ENCODE measurements around the gene BRD9. TPM values are rescaled to one million over a fixed set of nuclear protein-coding genes. Genes with fewer than 3 reads are reported as not detected.

Gene BRD9
- total and polyA plus RNA-seq, 2 of the 13 experiments (the other 11 are each of a cell fraction or from before 2014, with no cell fraction given): 5.2 to 22.9 TPM

DNA sequence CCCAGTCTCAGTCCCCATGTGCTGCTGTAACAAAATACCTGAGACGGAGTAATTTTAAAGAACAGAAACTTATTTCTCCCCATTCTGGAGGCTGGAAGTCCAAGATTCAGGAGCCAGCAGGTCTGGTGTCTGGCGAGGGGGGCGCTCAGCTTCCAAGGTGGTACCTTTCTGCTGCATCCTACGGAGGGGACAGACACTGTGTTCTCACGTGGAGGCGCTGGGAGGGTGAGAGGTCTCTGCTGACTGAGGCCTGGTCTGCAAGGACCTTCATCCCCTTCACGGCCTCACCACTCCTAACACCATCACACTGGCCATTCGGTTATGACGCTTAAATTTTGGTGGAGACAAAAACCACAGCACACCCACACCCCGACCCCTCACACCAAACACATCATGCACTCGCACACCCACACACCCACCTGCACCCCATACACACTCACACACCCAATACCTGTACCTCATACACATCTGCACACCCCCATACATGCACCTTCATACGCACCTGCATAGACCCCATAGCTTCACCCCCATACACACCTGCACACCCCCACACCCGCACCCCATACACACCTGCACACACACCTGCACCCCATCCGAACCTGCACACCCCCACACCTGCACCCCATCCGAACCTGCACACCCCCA is 32.0 kb downstream of the BRD9 start (continued):
- TF ChIP-seq MTA1 (CRISPR knock-in tag; IDR thresholded peaks at IDR 0.05; ENCODE audit: borderline replicate concordance) (no peak), SNAI1 (CRISPR knock-in tag; IDR thresholded peaks at IDR 0.05; ENCODE audit: borderline replicate concordance) (no peak), FOXP4 (CRISPR knock-in tag; IDR thresholded peaks at IDR 0.05) (no peak)

DNA sequence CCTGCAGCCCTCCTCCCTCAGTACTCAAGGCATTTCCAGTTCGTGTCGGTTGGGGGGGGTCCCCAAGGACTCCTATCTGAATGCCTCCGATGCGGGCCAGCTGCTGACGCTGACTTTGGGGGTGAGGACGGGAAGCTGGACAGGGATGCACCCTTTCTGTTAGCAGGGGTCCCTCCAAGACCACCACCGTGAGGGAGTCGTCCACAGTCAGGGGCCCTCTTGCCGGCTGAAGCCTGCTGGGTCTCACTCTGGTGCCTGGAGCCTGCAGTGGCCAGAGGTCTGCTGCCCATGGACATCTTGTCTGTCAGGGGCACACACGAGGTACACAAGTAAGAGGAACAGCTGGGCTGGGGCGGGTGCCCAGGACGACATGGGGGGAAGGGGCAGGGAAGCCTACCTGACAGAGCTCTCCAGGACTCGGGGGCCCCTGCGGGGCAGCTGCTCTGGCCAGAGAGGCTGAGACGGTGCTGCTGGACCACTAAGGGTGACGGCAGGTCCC is 32.8 kb downstream of the BRD9 start:
- Histone ChIP-seq H3K79me2 (ENCODE audit: insufficient read depth, low read length) (no peaks in the 10 kb centered on the region), H3K4me1 (ENCODE audit: insufficient read depth, low read length) (no peaks in the 10 kb centered on the region), H3K27ac (ENCODE audit: extremely low read length, insufficient read depth, low read length) (no peak overlapping the region), H3K27me3 (ENCODE audit: control insufficient read depth in 1 of 2, insufficient read depth in 2 of 2, low read length in 2 of 2) (no peaks in the 10 kb centered on the region), H3K9me3 (ENCODE audit: low read length) (no peaks in the 10 kb centered on the region), H4K20me1 (ENCODE audit: insufficient read depth, low read length) (no peaks in the 10 kb centered on the region), H3K36me3 (replicated peaks in 1 of 2; ENCODE audit: control insufficient read depth in 1 of 2, insufficient read depth in 2 of 2, low read length in 2 of 2) (peaks cover 4 to 18% of the 10 kb centered on the region in 2 experiments; a peak in 4 of 5 replicates), H3K9ac (ENCODE audit: insufficient read depth, low read depth, low read length) (no peak overlapping the region), H3K4me3 (replicated peaks in 1 of 3; ENCODE audit: insufficient read depth in 1 of 3, low read depth in 2 of 3, low read length in 3 of 3) (no peak overlapping the region), H3K4me2 (ENCODE audit: low read depth, low read length) (no peak overlapping the region), H2AFZ (ENCODE audit: low read length) (no peak overlapping the region)
- DNase-seq (ENCODE audit: low spot score) (no peak), FAIRE-seq (no peak), ATAC-seq (no peak)
- CTCF ChIA-PET (ENCODE audit: low intra/inter-chr PET ratio, low total read pairs): no interaction called here
- POLR2A ChIA-PET: no interaction called here
- no TSS peak for BruUV-seq (replicated peaks)
- in situ Hi-C loops (cut with HindIII; ENCODE audit: extremely low pct_ligation_motif_present, low pct_unique_long_range_greater_than_20kb): no loop called here
- intact Hi-C loops (cut with micrococcal nuclease; ENCODE audit: unreplicated experiment): no loop called here
- 91% methylated on average over 12 of the region's 16 CpGs for WGBS (ENCODE audit: low lambda C conversion rate)
- TF ChIP-seq SP5 (CRISPR knock-in tag; IDR thresholded peaks at IDR 0.05; ENCODE audit: borderline replicate concordance, low read depth) (no peak), HOXA5 (CRISPR knock-in tag; IDR thresholded peaks at IDR 0.05) (no peak), KAT2B (IDR thresholded peaks at IDR 0.05; ENCODE audit: borderline replicate concordance, low read depth, low read length) (no peak), ZNF629 (CRISPR knock-in tag; conservative IDR thresholded peaks at IDR 0.05) (no peak), ZNF274 (CRISPR knock-in tag; IDR thresholded peaks at IDR 0.05) (no peak), ZNF747 (CRISPR knock-in tag; IDR thresholded peaks at IDR 0.05; ENCODE audit: borderline replicate concordance) (no peak), ZNF775 (CRISPR knock-in tag; IDR thresholded peaks at IDR 0.05; ENCODE audit: borderline replicate concordance) (no peak), ZNF292 (CRISPR knock-in tag; IDR thresholded peaks at IDR 0.05; ENCODE audit: borderline replicate concordance, low read depth) (no peak), IKZF1 (IDR thresholded peaks at IDR 0.05) (no peak), ZNF207 (IDR thresholded peaks at IDR 0.05; ENCODE audit: borderline replicate concordance) (no peak), ZNF337 (CRISPR knock-in tag; IDR thresholded peaks at IDR 0.05; ENCODE audit: borderline replicate concordance, low read depth) (no peak), MIER3 (CRISPR knock-in tag; IDR thresholded peaks at IDR 0.05; ENCODE audit: borderline replicate concordance) (no peak), ZFP36L1 (CRISPR knock-in tag; IDR thresholded peaks at IDR 0.05) (no peak), CBX2 (IDR thresholded peaks at IDR 0.05; ENCODE audit: low read depth, low read length) (no peak), CBX2 (CRISPR knock-in tag; IDR thresholded peaks at IDR 0.05; ENCODE audit: low read depth) (no peak), ZNF850 (CRISPR knock-in tag; conservative IDR thresholded peaks at IDR 0.05) (no peak), NFYC (CRISPR knock-in tag; IDR thresholded peaks at IDR 0.05) (no peak)
- TF ChIP-seq, protein P1, sequence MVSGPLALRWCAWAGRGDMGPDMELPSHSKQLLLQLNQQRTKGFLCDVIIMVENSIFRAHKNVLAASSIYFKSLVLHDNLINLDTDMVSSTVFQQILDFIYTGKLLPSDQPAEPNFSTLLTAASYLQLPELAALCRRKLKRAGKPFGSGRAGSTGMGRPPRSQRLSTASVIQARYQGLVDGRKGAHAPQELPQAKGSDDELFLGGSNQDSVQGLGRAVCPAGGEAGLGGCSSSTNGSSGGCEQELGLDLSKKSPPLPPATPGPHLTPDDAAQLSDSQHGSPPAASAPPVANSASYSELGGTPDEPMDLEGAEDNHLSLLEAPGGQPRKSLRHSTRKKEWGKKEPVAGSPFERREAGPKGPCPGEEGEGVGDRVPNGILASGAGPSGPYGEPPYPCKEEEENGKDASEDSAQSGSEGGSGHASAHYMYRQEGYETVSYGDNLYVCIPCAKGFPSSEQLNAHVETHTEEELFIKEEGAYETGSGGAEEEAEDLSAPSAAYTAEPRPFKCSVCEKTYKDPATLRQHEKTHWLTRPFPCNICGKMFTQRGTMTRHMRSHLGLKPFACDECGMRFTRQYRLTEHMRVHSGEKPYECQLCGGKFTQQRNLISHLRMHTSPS (CRISPR knock-in tag; IDR thresholded peaks at IDR 0.05; ENCODE audit: low read depth): no peak

All from HepG2 (cell line).